ENCODE data around the gene MARCHF3. TPM values are rescaled to one million over a fixed set of nuclear protein-coding genes. Genes with fewer than 3 reads are reported as not detected.

The MARCHF3 gene
- 10.7 and 11.2 TPM in 2 replicates for total RNA-seq

DNA sequence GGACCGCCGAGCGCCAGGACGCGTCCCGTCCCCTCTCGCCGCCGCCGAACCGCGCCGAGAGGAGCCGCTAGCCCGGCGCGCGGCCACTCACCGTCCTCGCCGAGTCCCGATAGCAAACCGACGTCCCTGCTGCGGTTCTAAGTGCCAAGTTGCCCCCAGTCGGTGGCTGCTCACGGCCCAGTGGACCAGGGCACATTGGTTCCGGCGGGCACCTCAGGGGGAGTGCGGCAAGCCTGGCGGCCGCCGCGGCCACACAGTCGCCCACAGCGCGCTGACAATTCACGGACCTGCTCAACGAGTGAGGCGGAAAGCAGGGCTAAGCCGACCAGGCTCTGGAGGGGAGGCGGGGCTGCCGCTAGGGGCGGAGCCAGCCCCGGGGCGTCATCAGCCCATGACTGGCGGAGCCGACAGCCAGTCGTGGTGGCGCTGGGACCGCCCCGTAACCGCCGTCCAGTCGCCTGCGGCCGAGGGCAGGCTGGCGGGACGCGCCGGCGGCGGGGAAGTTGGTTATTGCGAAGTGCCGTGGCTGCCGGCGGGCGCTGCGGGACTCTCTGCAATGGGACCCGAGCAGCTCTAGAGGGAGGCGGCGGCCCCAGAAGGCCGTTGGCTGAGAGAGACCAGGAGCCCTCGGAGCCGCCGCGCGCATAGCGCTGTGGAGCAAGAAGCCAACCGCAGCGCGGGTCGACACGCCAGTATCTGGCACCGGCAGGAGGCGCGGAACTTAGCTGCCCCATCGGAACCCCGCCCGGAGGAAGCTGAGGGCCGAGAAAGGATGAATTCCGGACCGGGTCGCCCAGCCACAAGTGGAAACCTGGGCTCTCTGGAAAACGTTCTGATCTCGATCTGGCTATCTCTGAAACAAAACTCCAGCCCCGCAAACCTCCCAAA is at the start of gene MARCHF3:
MARCHF3 (minus strand) TSS at position 300 of the 888 bp plus-strand sequence. CDS start 112,387 bp downstream, outside the sequence.

DNA sequence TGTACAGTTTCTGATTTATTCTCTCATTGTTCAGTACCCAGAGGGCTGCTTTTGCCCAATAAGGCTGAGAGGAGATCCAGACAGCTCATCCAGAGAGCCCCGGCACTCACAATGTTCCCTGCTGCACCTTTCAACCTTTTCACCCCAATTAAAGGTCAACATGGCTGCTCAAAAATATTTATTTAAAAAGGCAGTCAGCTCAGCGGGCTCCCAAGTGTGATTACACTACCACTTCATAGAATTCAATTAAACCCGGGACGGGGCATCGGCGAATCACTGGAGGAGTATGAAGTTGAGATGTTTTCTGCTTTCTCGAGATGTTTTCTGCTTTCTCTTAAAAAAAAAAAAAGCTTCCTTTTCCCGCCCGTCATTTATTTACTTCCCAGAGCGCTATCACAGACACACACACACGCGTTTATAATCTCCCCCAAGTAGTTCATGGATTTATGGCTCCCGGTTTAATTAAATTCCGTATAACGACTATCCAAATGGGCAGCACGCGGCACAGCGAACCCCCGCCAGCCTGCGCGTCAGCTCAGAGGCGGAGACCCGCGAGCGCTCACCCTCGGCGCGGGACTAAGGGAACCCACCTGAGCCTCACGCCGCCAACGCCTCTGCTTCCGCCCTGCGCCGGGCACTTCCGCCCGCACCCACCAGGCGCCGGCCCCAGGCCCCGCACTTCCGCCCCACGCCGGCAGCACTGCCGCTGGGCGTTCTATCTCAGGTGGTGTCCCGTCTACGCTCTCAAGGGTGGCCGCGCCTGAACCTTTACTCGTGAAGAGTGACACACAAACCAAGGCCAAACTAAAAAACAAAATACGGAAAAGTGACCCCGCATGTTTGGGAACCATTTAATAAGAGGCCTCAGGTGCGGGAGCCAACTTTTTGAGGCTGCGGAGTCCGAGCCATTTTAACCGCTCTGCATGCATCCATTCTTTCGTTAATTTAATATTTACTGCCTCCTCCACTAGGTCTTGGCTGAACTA is 42.8 kb upstream of the MARCHF3 start, which contains the start of gene C5orf63:
C5orf63 (minus strand) TSS at position 642 of the 986 bp plus-strand sequence. CDS start 14,507 bp downstream, outside the sequence.

Other genes starting within 250 kb of the MARCHF3 start
- gene C5orf63, start 42.9 kb upstream of the MARCHF3 start, total RNA-seq, result 2.7 and 3.1 TPM in 2 replicates